H1 (cell line): ENCODE measurements around the gene AIFM3. TPM values are rescaled to one million over a fixed set of nuclear protein-coding genes. Genes with fewer than 3 reads are reported as not detected.

Experiments used
- CTCF ChIA-PET: fragments of 300-600 bp; sonication (Branson Sonifier 250); formaldehyde crosslinking; loops from one replicate; lab custom pipeline; 2021; ENCODE audit not compliant: partially characterized antibody; lab: Charles Lee
- POLR2A ChIA-PET: fragments of 300-600 bp; sonication (Branson Sonifier 250); formaldehyde crosslinking; loops from one replicate; lab custom pipeline; 2021; ENCODE audit warnings: inconsistent platforms; ENCODE audit not compliant: partially characterized antibody; lab: Charles Lee
- DNase-seq, 2 experiments: peaks; one replicate each; pipeline versions ENCODE4 v3.0.0 to v3.0.0-alpha.2; 2010 to 2022; ENCODE audit warnings: low spot score in 2 of 2, low read depth in 1 of 2, mixed read lengths in 1 of 2
- FAIRE-seq: peaks from 2 replicates; lab custom pipeline; 2011; peaks lifted over from hg19 to GRCh38; lab: Jason Lieb, UNC
- H2AFZ ChIP-seq: 2 replicates; pipeline ENCODE4 v1.8.1; 2012; ENCODE audit warnings: low read length, inconsistent platforms
- H2AK5ac ChIP-seq: 2 replicates; pipeline ENCODE4 v1.6.1; 2013; ENCODE audit warnings: low read depth, low read length
- H2BK120ac ChIP-seq: replicated peaks from 2 replicates; pipeline ENCODE3; 2013; ENCODE audit warnings: low read depth, low read length, inconsistent platforms
- H2BK12ac ChIP-seq: 2 replicates; pipeline ENCODE4 v1.6.1; 2013; ENCODE audit warnings: low read depth, low read length
- H2BK15ac ChIP-seq: 2 replicates; pipeline ENCODE4 v1.6.1; 2013; ENCODE audit warnings: low read length
- H2BK20ac ChIP-seq: 2 replicates; pipeline ENCODE4 v1.6.1; 2013; ENCODE audit warnings: low read length
- H2BK5ac ChIP-seq: 2 replicates; pipeline ENCODE4 v1.6.1; 2013; ENCODE audit warnings: low read depth, low read length
- H3K14ac ChIP-seq: 2 replicates; pipeline ENCODE4 v1.6.1; 2013; ENCODE audit warnings: inconsistent platforms; ENCODE audit not compliant: insufficient read length
- H3K18ac ChIP-seq: 2 replicates; pipeline ENCODE4 v1.6.1; 2013; ENCODE audit warnings: low read length; ENCODE audit errors: extremely low read depth
- H3K23ac ChIP-seq: 2 replicates; pipeline ENCODE4 v1.6.1; 2013; ENCODE audit warnings: inconsistent platforms; ENCODE audit not compliant: insufficient read length
- H3K23me2 ChIP-seq: 2 replicates; pipeline ENCODE4 v1.6.1; 2013; ENCODE audit warnings: low read depth, low read length
- H3K27ac ChIP-seq: 2 replicates; pipeline ENCODE4 v1.6.1; 2011; ENCODE audit warnings: low read depth, low read length, inconsistent platforms
- H3K27me3 ChIP-seq, 4 experiments: replicated peaks in 1 of 4; 1 replicate in 1 of 4; 2 replicates in 3 of 4; pipeline versions ENCODE4 v1.6.1 to v1.8.1; 2011 to 2013; ENCODE audit warnings: low read length in 3 of 4, mild to moderate bottlenecking in 3 of 4, inconsistent platforms in 2 of 4, mixed read lengths in 2 of 4, moderate library complexity in 1 of 4; ENCODE audit not compliant: control insufficient read depth in 3 of 4, insufficient read depth in 3 of 4; ENCODE audit errors: extremely low read depth in 1 of 4
- H3K36me3 ChIP-seq, 4 experiments: 2 replicates each; pipeline versions ENCODE4 v1.6.1 to v1.8.1; 2011 to 2013; ENCODE audit warnings: mild to moderate bottlenecking in 4 of 4, low read length in 3 of 4, moderate library complexity in 2 of 4, control low read depth in 1 of 4, inconsistent platforms in 1 of 4; ENCODE audit not compliant: insufficient read depth in 4 of 4, control insufficient read depth in 2 of 4
- H3K4ac ChIP-seq: replicated peaks from 2 replicates; pipeline ENCODE3; 2013; ENCODE audit warnings: low read length, low read depth, mixed read lengths, inconsistent platforms; ENCODE audit not compliant: insufficient read length
- H3K4me1 ChIP-seq, 4 experiments: replicated peaks in 1 of 4; 1 replicate in 1 of 4; 2 replicates in 3 of 4; pipeline versions ENCODE4 v1.6.1 to v1.8.1; 2011 to 2013; ENCODE audit warnings: low read length in 3 of 4, inconsistent platforms in 2 of 4, mixed read lengths in 1 of 4; ENCODE audit not compliant: insufficient read depth in 4 of 4, control insufficient read depth in 3 of 4
- H3K4me2 ChIP-seq, 2 experiments: 2 replicates each; pipeline versions ENCODE4 v1.6.1 to v1.8.1; 2011 to 2013; ENCODE audit warnings: low read depth in 2 of 2, low read length in 2 of 2, control low read depth in 1 of 2, inconsistent platforms in 1 of 2, mild to moderate bottlenecking in 1 of 2; ENCODE audit not compliant: insufficient read depth in 1 of 2
- H3K4me3 ChIP-seq, 4 experiments: fragments of 200-600, 300-600 bp in 1 of 4; sonication (generic), shearing (Covaris generic), sonication (Bioruptor Twin) in 1 of 4; 2 replicates each; pipeline versions ENCODE4 v1.5.1 to v1.8.1; 2011 to 2016; ENCODE audit warnings: low read length in 4 of 4, low read depth in 3 of 4, control low read depth in 2 of 4, inconsistent platforms in 2 of 4, mild to moderate bottlenecking in 2 of 4, mixed read lengths in 1 of 4, moderate library complexity in 1 of 4; ENCODE audit not compliant: insufficient read depth in 2 of 4; ENCODE audit errors: extremely low read depth in 1 of 4
- H3K56ac ChIP-seq: replicated peaks from 2 replicates; pipeline ENCODE3; 2013; ENCODE audit warnings: low read depth, mild to moderate bottlenecking, mixed read lengths, low read length, inconsistent platforms; ENCODE audit not compliant: insufficient read length
- H3K79me1 ChIP-seq: 2 replicates; pipeline ENCODE4 v1.6.1; 2013; ENCODE audit warnings: low read depth, low read length, control low read depth
- H3K79me2 ChIP-seq, 2 experiments: 2 replicates each; pipeline versions ENCODE4 v1.6.1 to v1.8.1; 2012 to 2013; ENCODE audit warnings: low read length in 2 of 2, mild to moderate bottlenecking in 2 of 2, inconsistent platforms in 1 of 2; ENCODE audit not compliant: insufficient read depth in 2 of 2, control insufficient read depth in 1 of 2
- H3K9ac ChIP-seq, 4 experiments: replicated peaks in 1 of 4; 1 replicate in 1 of 4; 2 replicates in 3 of 4; pipeline versions ENCODE4 v1.6.1 to v1.8.1; 2011 to 2013; ENCODE audit warnings: low read depth in 3 of 4, low read length in 3 of 4, control low read depth in 2 of 4, mild to moderate bottlenecking in 2 of 4, moderate library complexity in 2 of 4, inconsistent platforms in 1 of 4; ENCODE audit errors: extremely low read depth in 1 of 4
- H3K9me3 ChIP-seq, 2 experiments: 2 replicates each; pipeline versions ENCODE4 v1.6.1 to v1.8.1; 2012 to 2013; ENCODE audit warnings: mild to moderate bottlenecking in 2 of 2, moderate library complexity in 2 of 2, control low read depth in 1 of 2, inconsistent platforms in 1 of 2, low read depth in 1 of 2, low read length in 1 of 2, mixed read lengths in 1 of 2; ENCODE audit not compliant: insufficient read depth in 2 of 2
- H4K20me1 ChIP-seq, 2 experiments: replicated peaks in 1 of 2; 2 replicates each; pipeline versions ENCODE3 to v1.8.1; 2011 to 2013; ENCODE audit warnings: inconsistent platforms in 2 of 2, low read length in 2 of 2, mild to moderate bottlenecking in 1 of 2; ENCODE audit not compliant: insufficient read depth in 2 of 2, control insufficient read depth in 1 of 2
- H4K5ac ChIP-seq: 2 replicates; pipeline ENCODE4 v1.6.1; 2013; ENCODE audit warnings: low read length, low read depth, mixed read lengths, inconsistent platforms; ENCODE audit not compliant: insufficient read length
- H4K8ac ChIP-seq: 2 replicates; pipeline ENCODE4 v1.8.0; 2013; ENCODE audit warnings: mild to moderate bottlenecking, moderate library complexity, low read length, inconsistent platforms; ENCODE audit not compliant: insufficient read depth; ENCODE audit errors: extremely low read depth
- H4K91ac ChIP-seq: replicated peaks from 2 replicates; pipeline ENCODE3; 2013; ENCODE audit warnings: low read length, mixed read lengths, inconsistent platforms; ENCODE audit not compliant: insufficient read length
- HDAC6 ChIP-seq: IDR thresholded peaks from one replicate; pipeline ENCODE4 v1.7.1; 2012; ENCODE audit warnings: low read depth, mild to moderate bottlenecking, inconsistent platforms, low read length, moderate library complexity
- KDM1A ChIP-seq: fragments of 200-600, 300-600 bp; sonication (generic); IDR thresholded peaks from 2 replicates; pipeline ENCODE4 v1.7.1; 2016; ENCODE audit warnings: mild to moderate bottlenecking, low read length, borderline replicate concordance
- PHF8 ChIP-seq: fragments of 200-600 bp; sonication (generic); conservative IDR thresholded peaks from 2 replicates; pipeline ENCODE4 v1.7.1; 2012; ENCODE audit warnings: low read depth, mild to moderate bottlenecking, inconsistent platforms, low read length, moderate library complexity
- POU5F1 ChIP-seq: IDR thresholded peaks from 2 replicates; pipeline ENCODE4 v1.6.1; 2011; ENCODE audit warnings: low read depth, mild to moderate bottlenecking, low read length, moderate library complexity
- SIN3A ChIP-seq, 2 experiments: IDR thresholded peaks in 1 of 2; conservative IDR thresholded peaks in 1 of 2; 2 replicates each; pipeline ENCODE4 v1.6.1; 2011 to 2012; ENCODE audit warnings: low read length in 2 of 2, improper control_type of control experiment in 1 of 2, low read depth in 1 of 2, mild to moderate bottlenecking in 1 of 2
- SP2 ChIP-seq: IDR thresholded peaks from 2 replicates; pipeline ENCODE4 v1.6.1; 2012; ENCODE audit warnings: mild to moderate bottlenecking, low read length, inconsistent platforms
- SRF ChIP-seq: IDR thresholded peaks from 2 replicates; pipeline ENCODE4 v1.6.1; 2011; ENCODE audit warnings: mild to moderate bottlenecking, low read depth, low read length, moderate library complexity
- TBP ChIP-seq: IDR thresholded peaks from 2 replicates; pipeline ENCODE4 v1.6.1; 2011; ENCODE audit warnings: low read depth, low read length, improper control_type of control experiment
- WGBS, 2 experiments: shearing (Covaris generic) in 1 of 2; methylation state at CpG; one replicate each; pipeline versions ENCODE4 v1.1.6 to v1.1.7; 2013 to 2015; ENCODE audit warnings: low lambda C conversion rate in 2 of 2, mixed read lengths in 2 of 2, inconsistent platforms in 1 of 2, low coverage in 1 of 2, missing lambda C conversion rate in 1 of 2; ENCODE audit not compliant: insufficient replicate concordance in 2 of 2, insufficient coverage in 1 of 2, insufficient read length in 1 of 2; ENCODE audit errors: extremely low coverage in 1 of 2, missing lambda C conversion rate in 1 of 2; 5-methylcytosine and 5-hydroxymethylcytosine counted together
- polyA plus RNA-seq, 7 experiments: library from polyadenylated mRNA; depleted of rRNA in 3 of 7; stranded (reverse) in 5 of 7; unstranded in 2 of 7; fragments of >200 nt in 5 of 7; fragments of 200-250 nt in 2 of 7; gene quantifications; 1 replicate in 5 of 7; 2 replicates in 1 of 7; 4 replicates in 1 of 7; pipeline versions ENCODE4 v1.2.1 to v1.2.3, GENCODE V29; 2011 to 2013; ENCODE audit warnings: missing spikeins in 2 of 7, mixed read lengths in 2 of 7
- total RNA-seq: library from RNA; stranded (reverse); fragmentation: NEBNext Ultra II Directional; extraction: Animal tissue kit (Norgen Biotek cat#: 25700); gene quantifications from 2 replicates; pipeline ENCODE4 v1.2.1, GENCODE V29; 2021
- TF ChIP-seq, protein P1 (sequence below), 3 experiments: IDR thresholded peaks; 1 replicate in 2 of 3; 2 replicates in 1 of 3; pipeline versions ENCODE4 v1.5.1 to v1.6.1; 2011; ENCODE audit warnings: low read length in 3 of 3, mild to moderate bottlenecking in 3 of 3, inconsistent platforms in 2 of 3, low read depth in 1 of 3, moderate library complexity in 1 of 3; ENCODE audit not compliant: insufficient read depth in 1 of 3; ENCODE audit errors: control extremely low read depth in 1 of 3

The AIFM3 gene
- total and polyA plus RNA-seq, 2 of the 8 experiments (the other 6 are each of a cell fraction or from before 2014, with no cell fraction given), result 0.86 to 1.4 TPM

DNA sequence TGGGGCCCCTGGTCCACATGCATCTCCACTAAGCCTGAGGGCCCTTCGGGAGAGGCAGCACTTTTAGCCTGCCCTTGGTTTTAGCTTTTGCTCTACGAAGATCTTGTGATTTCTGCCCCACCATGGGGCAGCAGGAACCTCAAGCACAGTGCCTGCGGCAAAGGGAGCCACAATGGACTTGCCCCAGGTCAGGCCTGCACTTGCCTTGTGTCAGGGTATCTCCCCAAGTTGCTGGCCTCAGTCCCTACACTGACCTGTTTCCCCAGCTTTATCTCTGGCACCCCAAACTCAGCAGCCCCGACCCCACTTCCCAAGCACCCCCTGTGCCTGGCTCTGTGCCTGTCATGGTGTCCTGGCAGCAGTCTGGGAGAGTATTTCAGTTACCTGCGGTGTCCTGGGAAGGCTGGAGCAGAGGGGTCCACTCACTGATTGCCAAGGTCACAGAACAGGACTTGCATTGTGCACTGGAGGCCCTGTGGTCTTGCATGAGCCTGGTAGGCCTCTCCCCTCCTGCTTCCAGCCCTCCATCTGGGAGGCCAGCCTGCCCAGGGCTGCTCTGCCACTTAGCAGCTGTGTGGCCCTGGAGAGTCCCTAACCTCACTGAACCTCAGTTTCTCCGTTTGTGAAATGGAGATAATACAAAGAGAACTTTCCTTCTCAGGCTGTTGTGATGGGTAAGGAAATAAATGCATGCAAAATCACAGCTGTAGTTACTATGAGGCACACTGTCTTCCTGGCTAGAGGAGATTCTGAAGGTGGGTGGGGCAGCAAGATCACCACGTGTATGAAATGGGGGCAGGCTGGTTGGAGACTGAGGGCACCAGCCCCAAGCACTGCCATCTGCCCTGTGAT lies 3.6 kb upstream of the AIFM3 start:
- no peak overlapping the region for H3K27ac ChIP-seq
- H3K56ac ChIP-seq, result no peak overlapping the region
- CTCF ChIA-PET, result interaction anchor here (0.6 to 13.5 kb wide), 9 partner anchors 8 to 159 kb away, joined by 3 to 115 read pairs (median 4); partner anchors contain the start of genes AIFM3 and LZTR1
- H3K9ac ChIP-seq, result no peak overlapping the region
- peaks cover 2% of the 10 kb centered on the region; the same call in 1 of the 2 replicates for H3K23me2 ChIP-seq
- H3K4me1 ChIP-seq, result peaks cover 0 to 18% (median 11%) of the 10 kb centered on the region in 4 experiments; a peak in 6 of 7 replicates
- 77% methylated on average over 7 of the region's 7 CpGs; no CpG with 5 or more reads in 1 of the 2 experiments for WGBS, 2 experiments
- H3K27me3 ChIP-seq, result peaks cover 34 to 56% (median 54%) of the 10 kb centered on the region in 4 experiments
- no peak overlapping the region; the same call in 1 of the 2 replicates for H3K18ac ChIP-seq
- no peaks in the 10 kb centered on the region for H3K79me1 ChIP-seq
- no peaks in the 10 kb centered on the region for H3K9me3 ChIP-seq
- H3K4me2 ChIP-seq, result no peak overlapping the region; a peak in 1 of 4 replicates
- FAIRE-seq, result no peak
- no peak overlapping the region for H2BK120ac ChIP-seq
- H3K4me3 ChIP-seq, result no peak overlapping the region
- TF ChIP-seq SIN3A (conservative IDR thresholded peaks at IDR 0.05 in 1 of 2, IDR thresholded peaks at IDR 0.05 in 1 of 2; ENCODE audit: low read depth in 1 of 2, low read length in 2 of 2), result no peak
- no peak for TF ChIP-seq SP2
- TF ChIP-seq PHF8, result no peak
- TF ChIP-seq SRF, result no peak
- TF ChIP-seq TBP, result no peak
- TF ChIP-seq, protein P1, sequence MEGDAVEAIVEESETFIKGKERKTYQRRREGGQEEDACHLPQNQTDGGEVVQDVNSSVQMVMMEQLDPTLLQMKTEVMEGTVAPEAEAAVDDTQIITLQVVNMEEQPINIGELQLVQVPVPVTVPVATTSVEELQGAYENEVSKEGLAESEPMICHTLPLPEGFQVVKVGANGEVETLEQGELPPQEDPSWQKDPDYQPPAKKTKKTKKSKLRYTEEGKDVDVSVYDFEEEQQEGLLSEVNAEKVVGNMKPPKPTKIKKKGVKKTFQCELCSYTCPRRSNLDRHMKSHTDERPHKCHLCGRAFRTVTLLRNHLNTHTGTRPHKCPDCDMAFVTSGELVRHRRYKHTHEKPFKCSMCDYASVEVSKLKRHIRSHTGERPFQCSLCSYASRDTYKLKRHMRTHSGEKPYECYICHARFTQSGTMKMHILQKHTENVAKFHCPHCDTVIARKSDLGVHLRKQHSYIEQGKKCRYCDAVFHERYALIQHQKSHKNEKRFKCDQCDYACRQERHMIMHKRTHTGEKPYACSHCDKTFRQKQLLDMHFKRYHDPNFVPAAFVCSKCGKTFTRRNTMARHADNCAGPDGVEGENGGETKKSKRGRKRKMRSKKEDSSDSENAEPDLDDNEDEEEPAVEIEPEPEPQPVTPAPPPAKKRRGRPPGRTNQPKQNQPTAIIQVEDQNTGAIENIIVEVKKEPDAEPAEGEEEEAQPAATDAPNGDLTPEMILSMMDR (IDR thresholded peaks at IDR 0.05; ENCODE audit: control extremely low read depth in 1 of 3, insufficient read depth in 1 of 3, low read depth in 1 of 3, low read length in 3 of 3), result no peak
- no peak for TF ChIP-seq HDAC6
- TF ChIP-seq KDM1A, result no peak
- TF ChIP-seq POU5F1, result no peak
- TF ChIP-seq, all 59 proteins: peak for 0
- Histone ChIP-seq H3K23ac (no peak overlapping the region), H2BK5ac (no peak overlapping the region), H4K8ac (no peak overlapping the region; the same call in 1 of the 2 replicates), H3K79me2 (no peaks in the 10 kb centered on the region), H2AFZ (no peak overlapping the region), H2BK20ac (no peak overlapping the region), H2BK15ac (no peak overlapping the region), H2AK5ac (no peak overlapping the region; the same call in 1 of the 2 replicates), H2BK12ac (no peak overlapping the region), H3K36me3 (no peaks in the 10 kb centered on the region), H4K20me1 (peaks cover 6 to 11% of the 10 kb centered on the region in 2 experiments), H3K4ac (no peak overlapping the region), H3K14ac (no peak overlapping the region), H4K91ac (no peak overlapping the region), H4K5ac (no peak overlapping the region)
- POLR2A ChIA-PET, result interaction anchor here (2.3 kb wide), 1 partner anchor 18 kb away, joined by 7 read pairs; the partner anchor contains the start of gene LZTR1
- no peak for DNase-seq
